Esophagus (tissue), 2 donors: ENCODE measurements around the gene SLC30A9. TPM values are rescaled to one million over a fixed set of nuclear protein-coding genes. Genes with fewer than 3 reads are reported as not detected.

Experiments
- H3K27ac ChIP-seq, 2 donors: one replicate each; pipeline ENCODE4 v1.5.1; 2013; ENCODE audit warnings: low read depth in 2 of 2, mild to moderate bottlenecking in 2 of 2, inconsistent platforms in 1 of 2, low read length in 1 of 2, moderate library complexity in 1 of 2
- H3K27me3 ChIP-seq, 2 donors: one replicate each; pipeline ENCODE4 v1.6.1; 2013; ENCODE audit warnings: low read length in 2 of 2, control low read depth in 1 of 2, mild to moderate bottlenecking in 1 of 2; ENCODE audit not compliant: insufficient read depth in 2 of 2, control insufficient read depth in 1 of 2
- H3K36me3 ChIP-seq, 2 donors: one replicate each; pipeline ENCODE4 v1.6.1; 2013; ENCODE audit warnings: low read length in 1 of 2; ENCODE audit not compliant: control insufficient read depth in 2 of 2, insufficient read depth in 2 of 2
- H3K4me1 ChIP-seq, 2 donors: one replicate each; pipeline ENCODE4 v1.6.1; 2013; ENCODE audit warnings: low read length in 1 of 2; ENCODE audit not compliant: control insufficient read depth in 2 of 2, insufficient read depth in 2 of 2
- H3K4me3 ChIP-seq, 2 donors: one replicate each; pipeline ENCODE4 v1.5.1; 2013; ENCODE audit warnings: low read length in 2 of 2, mild to moderate bottlenecking in 2 of 2, low read depth in 1 of 2, moderate library complexity in 1 of 2
- H3K9me3 ChIP-seq, 2 donors: one replicate each; pipeline ENCODE4 v1.6.1; 2013; ENCODE audit warnings: mild to moderate bottlenecking in 2 of 2, low read depth in 1 of 2, low read length in 1 of 2, moderate library complexity in 1 of 2; ENCODE audit not compliant: control insufficient read depth in 2 of 2, insufficient read depth in 1 of 2
- WGBS, 2 donors: extraction: QIAGEN DNeasy Blood & Tissue Kit; methylation state at CpG; one replicate each; pipeline ENCODE4 v1.1.7; 2013; 5-methylcytosine and 5-hydroxymethylcytosine counted together
- polyA plus RNA-seq, 2 donors: library from polyadenylated mRNA; stranded (reverse); fragments of 200-250 nt; gene quantifications; one replicate each; pipeline ENCODE4 v1.2.3, GENCODE V29; 2013
- donor health status: healthy with polysubstance abuse.
- donor health status: Bipolar disorder and iron deficiency.

SLC30A9 gene
- polyA plus RNA-seq: 10 to 100 TPM; 10.5 to 16.0 TPM

DNA sequence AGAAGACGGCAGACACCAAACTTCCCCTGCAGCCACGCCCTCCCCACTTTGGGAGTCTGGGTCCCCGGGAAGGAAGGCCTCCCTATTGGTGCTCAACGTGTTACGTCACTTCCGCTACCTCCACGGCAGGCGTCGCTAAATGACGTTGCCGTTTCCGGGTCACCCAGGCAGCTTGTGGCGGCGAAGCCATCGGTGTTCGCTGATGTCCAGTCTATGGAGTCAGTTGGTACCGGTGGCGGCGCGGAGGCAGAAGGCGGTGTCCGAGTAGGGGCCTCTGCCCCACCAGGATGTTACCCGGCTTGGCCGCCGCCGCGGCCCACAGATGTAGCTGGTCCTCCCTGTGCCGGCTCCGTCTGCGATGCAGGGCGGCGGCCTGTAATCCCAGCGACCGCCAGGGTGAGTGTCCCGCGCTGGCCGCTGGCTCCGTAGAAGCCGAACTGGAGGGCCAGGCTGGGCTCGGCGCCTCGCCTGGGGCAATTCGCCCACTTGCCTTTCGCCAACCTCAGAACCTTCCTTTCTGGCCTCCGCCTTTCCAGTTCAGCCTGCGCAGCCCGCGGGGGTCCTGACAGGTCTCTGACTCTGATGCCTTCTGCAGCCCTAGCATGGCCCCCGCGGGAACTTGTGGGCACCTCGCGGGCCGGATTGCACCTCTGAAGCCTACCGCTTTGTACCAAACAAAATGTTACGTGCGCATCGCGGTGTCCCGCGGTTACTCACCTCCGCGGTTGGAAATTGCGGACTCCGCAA lies at the start of gene SLC30A9:
Gene SLC30A9 (plus strand): TSS at position 166 of the 747 bp plus-strand sequence. CDS start 122 bp downstream, at position 288.
- peak within 1 kb of the TSS; percentile 84 to 89 for H3K27ac ChIP-seq
- peak within 1 kb of the TSS; percentile 91 to 95 for H3K4me3 ChIP-seq
- no peaks in the 10 kb centered on the region for H3K27me3 ChIP-seq
- H3K4me1 ChIP-seq: no peaks in the 10 kb centered on the region
- no peaks in the 10 kb centered on the region for H3K36me3 ChIP-seq
- WGBS, 2 donors: 0 to 1% methylated on average over 60 to 64 of the region's 64 CpGs
- no peaks in the 10 kb centered on the region for H3K9me3 ChIP-seq

DNA sequence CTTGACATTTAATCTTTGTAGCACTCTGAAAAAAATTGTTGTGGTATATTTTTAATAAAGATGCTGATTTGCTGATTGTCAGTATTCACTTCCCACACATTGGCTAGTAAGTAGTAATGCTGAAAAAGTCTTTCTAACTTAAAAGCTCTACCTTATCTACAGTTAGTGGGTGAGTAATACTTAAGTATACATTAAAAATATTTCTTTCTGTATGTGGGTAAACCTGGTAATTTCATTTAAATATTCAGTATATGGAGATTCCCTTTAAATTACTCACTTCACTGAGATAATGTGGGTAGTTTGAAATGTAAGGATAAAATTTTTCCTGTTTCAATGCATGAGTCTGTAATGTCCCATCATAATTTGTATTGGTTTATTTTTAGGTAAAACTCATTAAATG lies 49.5 kb upstream of the SLC30A9 start:
- Histone ChIP-seq H3K27me3 (no peaks in the 10 kb centered on the region), H3K27ac (no peak overlapping the region), H3K4me3 (no peak overlapping the region), H3K4me1 (peaks cover 5 to 6% of the 10 kb centered on the region in 2 donors), H3K36me3 (no peaks in the 10 kb centered on the region), H3K9me3 (no peaks in the 10 kb centered on the region)

DNA sequence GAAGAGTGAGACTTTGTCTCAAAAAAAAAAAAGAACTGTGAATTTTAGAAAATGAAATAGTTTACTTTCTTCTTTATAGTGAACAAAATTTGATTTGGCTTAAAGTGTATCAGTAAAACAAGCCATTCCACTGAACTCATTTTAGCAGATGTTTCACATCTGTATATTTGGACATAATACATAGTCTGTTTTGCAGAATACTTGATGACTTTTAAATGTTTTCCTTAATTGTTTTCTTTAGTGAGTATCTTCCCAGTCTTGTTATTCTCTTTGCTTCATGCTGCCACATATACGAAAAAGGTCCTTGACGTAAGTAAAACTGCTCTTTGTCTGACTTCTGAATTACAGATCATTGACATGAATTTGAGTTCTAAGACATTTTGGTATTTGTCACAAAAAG lies 46.8 kb upstream of the SLC30A9 start:
- Histone ChIP-seq H3K4me3 (no peak overlapping the region), H3K36me3 (no peaks in the 10 kb centered on the region), H3K4me1 (no peaks in the 10 kb centered on the region), H3K27ac (no peak overlapping the region), H3K27me3 (no peaks in the 10 kb centered on the region), H3K9me3 (no peaks in the 10 kb centered on the region)
- 81 to 85% methylated on average over 2 of the region's 2 CpGs for WGBS, 2 donors

DNA sequence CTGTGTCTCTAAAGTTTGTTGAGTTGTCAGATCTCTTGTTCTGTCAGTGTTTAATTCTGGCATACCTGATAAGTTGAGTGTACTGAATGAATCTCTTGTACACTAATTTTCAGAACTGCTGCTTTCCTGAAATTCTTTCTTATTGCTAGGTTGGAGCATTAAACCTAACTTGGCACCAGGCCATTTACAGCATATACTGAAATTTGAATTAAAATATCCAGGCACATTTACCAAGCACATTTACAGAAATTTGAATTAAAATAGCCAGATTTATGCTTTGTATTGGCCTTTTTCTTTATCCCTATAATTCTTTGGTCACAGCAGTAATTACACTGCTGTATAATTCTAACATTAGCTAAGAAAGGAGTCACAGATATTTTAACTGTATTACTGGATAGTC lies 46.2 kb upstream of the SLC30A9 start:
- Histone ChIP-seq H3K4me1 (no peaks in the 10 kb centered on the region), H3K4me3 (no peak overlapping the region), H3K9me3 (no peaks in the 10 kb centered on the region), H3K27ac (no peak overlapping the region), H3K27me3 (no peaks in the 10 kb centered on the region), H3K36me3 (no peaks in the 10 kb centered on the region)

DNA sequence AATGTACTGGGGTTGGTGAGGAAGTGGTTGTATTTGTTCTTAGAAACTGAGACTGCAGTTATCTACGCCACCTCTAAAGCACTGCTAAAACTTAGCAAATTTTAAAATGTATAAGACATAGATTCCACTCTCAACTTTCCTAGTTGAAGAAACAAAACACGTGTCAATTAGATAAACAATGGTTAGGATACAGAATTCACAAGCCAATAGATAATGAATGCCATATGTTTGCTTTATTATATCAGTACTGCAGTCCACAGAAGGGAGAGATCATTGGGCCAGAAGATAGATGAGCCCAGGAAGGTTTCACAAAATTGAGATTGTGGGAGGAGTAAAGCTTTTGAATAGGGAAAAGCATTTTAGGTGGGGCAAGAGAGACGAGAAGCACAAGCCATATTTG lies 40.8 kb upstream of the SLC30A9 start:
- Histone ChIP-seq H3K4me1 (no peaks in the 10 kb centered on the region), H3K36me3 (peaks cover 0 to 2% of the 10 kb centered on the region in 2 donors), H3K27me3 (no peaks in the 10 kb centered on the region), H3K9me3 (no peaks in the 10 kb centered on the region), H3K4me3 (no peak overlapping the region), H3K27ac (no peak overlapping the region)
- WGBS, 2 donors: 73 to 77% methylated on average over 3 of the region's 3 CpGs

DNA sequence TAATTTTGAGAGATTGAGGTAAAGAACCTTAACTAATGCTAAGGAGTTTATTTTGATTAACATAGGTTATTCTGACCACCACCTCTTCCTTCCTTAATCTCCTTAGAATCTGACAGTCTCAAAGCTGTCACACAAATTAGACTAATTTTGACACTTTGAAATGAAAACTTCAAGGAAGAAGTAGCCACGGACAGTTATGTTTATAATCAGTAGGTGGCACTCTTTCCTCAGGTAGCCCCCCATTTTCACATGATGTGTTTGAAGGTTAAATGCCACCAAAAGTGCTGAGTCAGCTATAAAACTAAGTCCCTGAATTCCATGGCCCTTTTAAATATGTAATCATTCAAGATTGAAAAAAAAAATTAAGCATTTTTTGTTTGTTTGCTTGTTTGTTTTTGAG lies 32.7 kb upstream of the SLC30A9 start:
- Histone ChIP-seq H3K4me3 (no peak overlapping the region), H3K4me1 (no peaks in the 10 kb centered on the region), H3K36me3 (peaks cover 0 to 2% of the 10 kb centered on the region in 2 donors), H3K27me3 (no peaks in the 10 kb centered on the region), H3K9me3 (no peaks in the 10 kb centered on the region), H3K27ac (no peak overlapping the region)
- WGBS, 2 donors: 37 to 41% methylated on average over 1 of the region's 1 CpG

DNA sequence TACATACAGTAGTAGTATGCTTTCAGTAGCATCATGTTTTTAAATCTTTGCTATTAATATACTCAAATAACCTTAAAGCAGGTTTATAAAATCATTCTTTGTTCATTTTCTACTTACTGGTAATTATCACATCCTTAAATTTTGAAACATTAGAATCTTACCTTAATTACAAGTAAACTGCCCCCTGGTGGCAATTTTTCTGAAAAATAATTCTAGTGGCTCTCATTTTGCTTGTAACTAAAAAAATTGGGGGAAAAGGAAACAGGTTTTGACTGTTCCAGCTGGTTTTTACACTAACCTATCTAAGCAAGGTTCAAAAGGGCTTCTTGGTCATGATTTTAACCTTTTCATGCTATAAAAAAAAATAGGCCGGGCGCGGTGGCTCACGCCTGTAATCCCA lies 27.2 kb upstream of the SLC30A9 start:
- H3K27ac ChIP-seq: no peak overlapping the region
- WGBS, 2 donors: 87 to 94% methylated on average over 4 of the region's 4 CpGs
- no peaks in the 10 kb centered on the region for H3K4me1 ChIP-seq
- H3K36me3 ChIP-seq: no peaks in the 10 kb centered on the region
- H3K9me3 ChIP-seq: no peaks in the 10 kb centered on the region
- H3K27me3 ChIP-seq: no peaks in the 10 kb centered on the region
- no peak overlapping the region for H3K4me3 ChIP-seq

DNA sequence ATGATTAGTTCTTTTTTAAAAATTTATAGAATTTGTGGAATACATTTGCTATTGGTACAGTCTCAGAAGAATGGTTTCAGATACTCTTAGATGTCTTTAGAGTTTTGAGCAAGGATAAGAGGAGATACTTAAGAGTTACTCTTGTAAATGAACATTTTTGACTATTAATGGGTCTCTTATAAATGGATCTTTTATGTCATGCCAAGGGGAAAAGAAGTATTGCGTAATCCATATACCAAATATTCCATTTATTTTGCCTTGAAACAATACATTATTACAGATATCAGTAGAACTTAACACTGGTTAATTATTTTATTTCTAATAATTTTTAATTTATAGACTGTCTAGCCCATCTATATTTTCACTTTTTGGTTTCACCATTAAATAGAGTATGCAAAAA lies 25.9 kb upstream of the SLC30A9 start:
- Histone ChIP-seq H3K4me3 (no peak overlapping the region), H3K9me3 (peaks cover 0 to 3% of the 10 kb centered on the region in 2 donors), H3K27ac (no peak overlapping the region), H3K36me3 (no peaks in the 10 kb centered on the region), H3K27me3 (no peaks in the 10 kb centered on the region), H3K4me1 (no peaks in the 10 kb centered on the region)
- 93 to 97% methylated on average over 1 of the region's 1 CpG for WGBS, 2 donors

DNA sequence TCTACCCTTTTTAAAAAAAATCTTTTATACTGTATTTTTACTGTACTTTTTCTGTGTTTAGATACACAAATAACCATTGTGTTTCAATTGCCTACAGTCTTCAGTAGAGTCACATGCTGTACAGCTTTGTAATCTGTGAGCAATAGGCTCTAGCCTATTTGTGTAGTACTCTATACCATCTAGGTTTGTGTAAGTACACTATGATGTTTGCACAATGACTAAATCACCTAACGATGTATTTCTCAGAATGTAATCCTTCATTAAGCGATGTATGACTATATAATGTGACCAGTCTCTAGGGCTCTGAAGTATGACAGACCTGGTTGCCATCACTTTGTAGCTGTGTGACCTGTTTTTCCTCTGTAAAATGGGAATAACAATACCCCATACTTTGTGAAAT lies 22.9 kb upstream of the SLC30A9 start:
- peaks cover 0 to 3% of the 10 kb centered on the region in 2 donors for H3K9me3 ChIP-seq
- H3K36me3 ChIP-seq: no peaks in the 10 kb centered on the region
- H3K27ac ChIP-seq: no peak overlapping the region
- no peaks in the 10 kb centered on the region for H3K27me3 ChIP-seq
- H3K4me3 ChIP-seq: no peak overlapping the region
- H3K4me1 ChIP-seq: no peaks in the 10 kb centered on the region
- 77 to 85% methylated on average over 2 of the region's 2 CpGs for WGBS, 2 donors

DNA sequence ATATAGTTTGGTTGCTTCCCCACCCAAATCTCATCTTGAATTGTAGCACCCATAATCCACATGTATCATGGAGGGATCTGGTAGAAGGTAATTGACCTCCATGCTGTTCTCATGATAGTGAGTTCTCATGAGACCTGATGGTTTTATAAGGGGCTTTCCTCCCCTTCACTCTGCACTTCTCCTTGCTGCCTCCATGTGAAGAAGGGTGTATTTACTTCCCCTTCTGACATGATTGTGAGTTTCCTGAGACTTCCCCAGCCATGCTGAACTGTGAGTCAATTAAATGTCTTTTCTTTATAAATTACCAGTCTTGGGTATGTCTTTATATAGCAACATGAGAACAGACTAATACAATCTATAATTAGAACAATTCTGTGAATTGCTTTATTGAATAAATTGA lies 20.7 kb upstream of the SLC30A9 start:
- Histone ChIP-seq H3K27me3 (no peaks in the 10 kb centered on the region), H3K4me1 (no peaks in the 10 kb centered on the region), H3K4me3 (no peak overlapping the region), H3K27ac (no peak overlapping the region), H3K36me3 (no peaks in the 10 kb centered on the region), H3K9me3 (peaks cover 0 to 3% of the 10 kb centered on the region in 2 donors)
